ENCODE results near the gene SCAMP2.

DNA sequence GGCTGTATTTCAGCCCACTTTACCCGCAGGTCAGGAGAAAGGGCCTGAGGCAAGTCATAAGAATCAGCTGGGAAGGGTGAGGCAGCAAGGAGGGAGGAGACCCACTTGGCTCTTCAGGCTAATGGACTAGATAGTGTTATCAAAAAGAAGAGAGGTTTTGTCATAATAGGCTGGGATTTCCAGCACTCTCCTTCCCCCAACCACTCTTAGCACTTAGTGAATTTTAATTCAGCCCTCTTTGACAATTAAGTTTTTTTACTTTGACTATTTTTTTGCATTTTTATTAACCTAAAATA, 17.4 kb upstream of the SCAMP2 start:
- TF ChIP-seq, protein P1, sequence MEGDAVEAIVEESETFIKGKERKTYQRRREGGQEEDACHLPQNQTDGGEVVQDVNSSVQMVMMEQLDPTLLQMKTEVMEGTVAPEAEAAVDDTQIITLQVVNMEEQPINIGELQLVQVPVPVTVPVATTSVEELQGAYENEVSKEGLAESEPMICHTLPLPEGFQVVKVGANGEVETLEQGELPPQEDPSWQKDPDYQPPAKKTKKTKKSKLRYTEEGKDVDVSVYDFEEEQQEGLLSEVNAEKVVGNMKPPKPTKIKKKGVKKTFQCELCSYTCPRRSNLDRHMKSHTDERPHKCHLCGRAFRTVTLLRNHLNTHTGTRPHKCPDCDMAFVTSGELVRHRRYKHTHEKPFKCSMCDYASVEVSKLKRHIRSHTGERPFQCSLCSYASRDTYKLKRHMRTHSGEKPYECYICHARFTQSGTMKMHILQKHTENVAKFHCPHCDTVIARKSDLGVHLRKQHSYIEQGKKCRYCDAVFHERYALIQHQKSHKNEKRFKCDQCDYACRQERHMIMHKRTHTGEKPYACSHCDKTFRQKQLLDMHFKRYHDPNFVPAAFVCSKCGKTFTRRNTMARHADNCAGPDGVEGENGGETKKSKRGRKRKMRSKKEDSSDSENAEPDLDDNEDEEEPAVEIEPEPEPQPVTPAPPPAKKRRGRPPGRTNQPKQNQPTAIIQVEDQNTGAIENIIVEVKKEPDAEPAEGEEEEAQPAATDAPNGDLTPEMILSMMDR (IDR thresholded peaks at IDR 0.05) = no peak
- TF ChIP-seq POLR2A (IDR thresholded peaks at IDR 0.05) = no peak
